Astrocyte of the spinal cord (primary cell): ENCODE measurements around the gene PRR15.

ENCODE experiments used
- DNase-seq: peaks from one replicate; pipeline ENCODE4 v3.0.0; 2011; ENCODE audit warnings: low read depth, low spot score
- H3K4me3 ChIP-seq: 2 replicates; pipeline ENCODE4 v1.5.1; 2011; ENCODE audit warnings: low read depth, mild to moderate bottlenecking, low read length, moderate library complexity
- in situ Hi-C: cut with HindIII; loops from 2 replicates; pipeline ENCODE4 v1.10.0; 2017; ENCODE audit warnings: low sequenced_read_pairs
- TF ChIP-seq, protein P1 (sequence below): IDR thresholded peaks from 2 replicates; pipeline ENCODE4 v1.5.1; 2012; ENCODE audit warnings: low read depth, mild to moderate bottlenecking, low read length, inconsistent platforms

The PRR15 gene

GRCh38 chr7:29605671-29606070 is 42.0 kb downstream of the PRR15 start:
- no peak overlapping the region for H3K4me3 ChIP-seq
- in situ Hi-C loops: no loop called here
- DNase-seq: no peak
- TF ChIP-seq, protein P1, sequence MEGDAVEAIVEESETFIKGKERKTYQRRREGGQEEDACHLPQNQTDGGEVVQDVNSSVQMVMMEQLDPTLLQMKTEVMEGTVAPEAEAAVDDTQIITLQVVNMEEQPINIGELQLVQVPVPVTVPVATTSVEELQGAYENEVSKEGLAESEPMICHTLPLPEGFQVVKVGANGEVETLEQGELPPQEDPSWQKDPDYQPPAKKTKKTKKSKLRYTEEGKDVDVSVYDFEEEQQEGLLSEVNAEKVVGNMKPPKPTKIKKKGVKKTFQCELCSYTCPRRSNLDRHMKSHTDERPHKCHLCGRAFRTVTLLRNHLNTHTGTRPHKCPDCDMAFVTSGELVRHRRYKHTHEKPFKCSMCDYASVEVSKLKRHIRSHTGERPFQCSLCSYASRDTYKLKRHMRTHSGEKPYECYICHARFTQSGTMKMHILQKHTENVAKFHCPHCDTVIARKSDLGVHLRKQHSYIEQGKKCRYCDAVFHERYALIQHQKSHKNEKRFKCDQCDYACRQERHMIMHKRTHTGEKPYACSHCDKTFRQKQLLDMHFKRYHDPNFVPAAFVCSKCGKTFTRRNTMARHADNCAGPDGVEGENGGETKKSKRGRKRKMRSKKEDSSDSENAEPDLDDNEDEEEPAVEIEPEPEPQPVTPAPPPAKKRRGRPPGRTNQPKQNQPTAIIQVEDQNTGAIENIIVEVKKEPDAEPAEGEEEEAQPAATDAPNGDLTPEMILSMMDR: no peak

GRCh38 chr7:29606287-29606721 is 42.7 kb downstream of the PRR15 start:
- in situ Hi-C loops: no loop called here
- no peak overlapping the region for H3K4me3 ChIP-seq
- TF ChIP-seq, protein P1: no peak
- peak; percentile 66 for DNase-seq

- DNase-seq: no peak
- in situ Hi-C loops: no loop called here
Observed at GRCh38 chr7:29606830-29607229, 43.2 kb downstream of the PRR15 start.

DNA sequence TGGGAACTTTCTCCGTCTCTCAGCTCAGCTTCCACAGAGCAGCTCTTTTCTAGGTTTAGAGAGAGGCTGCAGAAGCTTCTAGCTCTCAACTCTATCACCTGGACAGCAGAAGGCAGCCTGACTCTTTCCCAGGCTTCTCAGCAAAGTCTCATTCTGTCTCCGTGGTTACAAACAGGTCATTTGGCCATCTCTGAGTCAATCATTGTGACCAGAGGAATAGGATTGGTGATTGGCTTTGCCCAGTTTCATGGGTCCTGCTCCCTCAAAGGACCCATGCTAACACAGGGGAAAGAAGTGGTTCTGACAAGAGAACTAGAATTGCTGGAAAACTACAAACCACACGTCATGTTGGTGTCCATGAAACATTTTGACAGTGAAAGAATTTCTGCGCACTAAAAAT is 43.6 kb downstream of the PRR15 start:
- H3K4me3 ChIP-seq: no peak overlapping the region
- TF ChIP-seq, protein P1: no peak
- in situ Hi-C loops: no loop called here
- no peak for DNase-seq

More at GRCh38 chr7:29606830-29607229, 43.2 kb downstream of the PRR15 start:
- no peak overlapping the region for H3K4me3 ChIP-seq
- TF ChIP-seq, protein P1: no peak

- in situ Hi-C loops: no loop called here
- no peak overlapping the region for H3K4me3 ChIP-seq
- DNase-seq: peak; percentile 22
- TF ChIP-seq, protein P1: no peak
Observed at GRCh38 chr7:29607889-29608288, 44.3 kb downstream of the PRR15 start.

DNA sequence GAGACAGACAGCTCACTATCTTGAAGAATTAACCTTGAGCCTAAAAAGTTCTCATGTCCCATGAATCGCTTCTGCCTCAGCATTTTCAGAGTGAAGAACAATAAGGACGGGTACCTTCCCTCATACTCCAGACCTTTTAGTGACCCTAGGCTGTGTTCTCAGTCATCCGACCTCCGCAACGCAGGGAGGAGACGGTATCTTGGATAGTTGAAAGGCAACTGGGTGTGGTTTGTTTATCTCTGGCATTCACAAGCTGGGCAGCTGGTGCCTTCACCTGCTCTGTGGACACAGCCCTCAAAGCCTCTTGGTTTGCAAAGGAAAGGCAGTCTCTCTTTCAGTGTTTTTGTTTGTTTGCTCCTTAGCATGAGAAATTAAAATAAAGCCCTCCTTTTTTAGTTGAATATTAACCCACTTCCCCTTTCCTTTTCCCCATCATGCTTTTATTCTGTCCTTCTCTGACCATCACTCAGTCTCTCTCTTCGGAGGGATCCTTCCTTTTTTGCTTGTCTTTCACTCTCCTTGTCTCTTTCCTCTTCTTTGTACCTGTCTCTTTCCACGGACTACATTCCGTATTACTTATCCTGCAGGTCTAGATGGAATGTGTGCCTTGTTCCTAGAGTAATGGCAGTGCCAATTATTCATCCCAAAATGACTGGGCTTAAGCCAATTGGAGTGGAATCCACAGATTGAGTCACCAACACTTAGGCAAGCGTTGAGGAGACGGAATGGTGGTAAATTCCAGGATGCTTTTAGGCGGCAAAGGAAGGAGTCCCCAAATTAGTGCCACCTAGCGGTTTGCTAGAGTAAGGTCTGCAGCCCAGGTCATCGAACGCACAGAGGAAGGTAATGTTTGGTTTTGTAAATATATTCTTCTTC is 45.8 kb downstream of the PRR15 start:
- in situ Hi-C loops: no loop called here
- peak; percentile 23 for DNase-seq
- TF ChIP-seq, protein P1: peak; percentile 73
- no peak overlapping the region for H3K4me3 ChIP-seq
